Ascending aorta (tissue), 2 donors: ENCODE data around the gene SCN7A. TPM values are rescaled to one million over a fixed set of nuclear protein-coding genes. Genes with fewer than 3 reads are reported as not detected.
A peak's percentile ranks its signal among the peaks of the same experiment; 100 is the strongest.

Experiments used
- DNase-seq, 2 donors: peaks; one replicate each; pipeline ENCODE4 v3.0.0-alpha.2; 2019; ENCODE audit warnings: low spot score in 2 of 2
- H3K27ac ChIP-seq, 2 donors: fragments of 200-600 bp; sonication (generic); one replicate each; pipeline ENCODE4 v1.5.1; 2016 to 2017; ENCODE audit warnings: mild to moderate bottlenecking in 1 of 2
- H3K27me3 ChIP-seq: fragments of 200-600 bp; sonication (generic); one replicate; pipeline ENCODE4 v1.5.1; 2017
- H3K36me3 ChIP-seq, 2 donors: fragments of 200-600 bp; sonication (generic); one replicate each; pipeline ENCODE4 v1.5.1; 2016
- H3K4me1 ChIP-seq, 2 donors: fragments of 200-600 bp; sonication (generic); one replicate each; pipeline ENCODE4 v1.5.1; 2016 to 2017; ENCODE audit warnings: mild to moderate bottlenecking in 1 of 2
- H3K4me3 ChIP-seq, 2 donors: fragments of 200-600 bp; sonication (generic); one replicate each; pipeline ENCODE4 v1.5.1; 2016 to 2017; ENCODE audit warnings: mild to moderate bottlenecking in 1 of 2
- H3K9me3 ChIP-seq, 2 donors: fragments of 200-600 bp; sonication (generic); one replicate each; pipeline ENCODE4 v1.5.1; 2016
- CTCF ChIP-seq, 3 experiments: fragments of 200-600 bp in 2 of 3; fragments of 450-650 bp in 1 of 3; sonication (generic) in 2 of 3; IDR thresholded peaks; one replicate each; pipeline ENCODE4 v1.5.1; 2016 to 2019; ENCODE audit warnings: antibody characterized with exemption in 3 of 3, mild to moderate bottlenecking in 1 of 3, moderate library complexity in 1 of 3
- intact Hi-C: fragments of 100-400 bp; cut with DNase I; formaldehyde crosslinking; loops from one replicate; pipeline ENCODE4 v1.15.1; 2023
- total RNA-seq: library from RNA; depleted of rRNA; stranded (reverse); fragments of >200 nt; gene quantifications from one replicate; pipeline ENCODE4 v1.1.0, GENCODE V29; 2016

The SCN7A gene
- total RNA-seq, 1 donor from 2014 or later = 2.9 TPM

GRCh38 chr2:166519391-166519962 lies 25.4 kb upstream of the SCN7A start:
- H3K4me3 ChIP-seq = no peak overlapping the region

GRCh38 chr2:166518634-166519390 lies 24.8 kb upstream of the SCN7A start:
- H3K36me3 ChIP-seq = no peaks in the 10 kb centered on the region
- no peaks in the 10 kb centered on the region for H3K9me3 ChIP-seq
- no peak for TF ChIP-seq CTCF (IDR thresholded peaks at IDR 0.05)
- intact Hi-C loops = no loop called here
- no peak overlapping the region for H3K4me3 ChIP-seq
- no peaks in the 10 kb centered on the region for H3K27me3 ChIP-seq
- H3K27ac ChIP-seq = no peak overlapping the region
- no peak for DNase-seq
- H3K4me1 ChIP-seq = no peaks in the 10 kb centered on the region

More at GRCh38 chr2:166519391-166519962, 25.4 kb upstream of the SCN7A start:
- DNase-seq = no peak
- Histone ChIP-seq H3K4me1 (no peaks in the 10 kb centered on the region), H3K36me3 (no peaks in the 10 kb centered on the region), H3K27me3 (no peaks in the 10 kb centered on the region), H3K9me3 (no peaks in the 10 kb centered on the region), H3K27ac (no peak overlapping the region)
- TF ChIP-seq CTCF (IDR thresholded peaks at IDR 0.05) = no peak
- intact Hi-C loops = no loop called here

GRCh38 chr2:166517533-166518061 lies 23.5 kb upstream of the SCN7A start:
- Histone ChIP-seq H3K4me3 (no peak overlapping the region), H3K27me3 (no peaks in the 10 kb centered on the region), H3K9me3 (no peaks in the 10 kb centered on the region), H3K27ac (no peak overlapping the region), H3K4me1 (no peaks in the 10 kb centered on the region), H3K36me3 (no peaks in the 10 kb centered on the region)
- intact Hi-C loops = no loop called here
- TF ChIP-seq CTCF (IDR thresholded peaks at IDR 0.05) = no peak
- no peak for DNase-seq

- no peaks in the 10 kb centered on the region for H3K36me3 ChIP-seq
- H3K9me3 ChIP-seq = no peaks in the 10 kb centered on the region
- peak in 2 of 3 experiments; percentile 17 to 29 for TF ChIP-seq CTCF (IDR thresholded peaks at IDR 0.05)
- no peaks in the 10 kb centered on the region for H3K27me3 ChIP-seq
- intact Hi-C loops = no loop called here
- H3K27ac ChIP-seq = no peak overlapping the region
- H3K4me3 ChIP-seq = no peak overlapping the region
- no peaks in the 10 kb centered on the region for H3K4me1 ChIP-seq
- no peak for DNase-seq
Measured at GRCh38 chr2:166516712-166517303, 22.8 kb upstream of the SCN7A start.

GRCh38 chr2:166513952-166514351 lies 19.9 kb upstream of the SCN7A start:
- intact Hi-C loops = no loop called here
- Histone ChIP-seq H3K4me1 (no peaks in the 10 kb centered on the region), H3K36me3 (no peaks in the 10 kb centered on the region), H3K4me3 (no peak overlapping the region), H3K9me3 (no peaks in the 10 kb centered on the region), H3K27ac (no peak overlapping the region), H3K27me3 (no peaks in the 10 kb centered on the region)
- TF ChIP-seq CTCF (IDR thresholded peaks at IDR 0.05) = no peak
- DNase-seq = no peak
